ENCODE measurements around the gene HOXC10.

Gene HOXC10

GRCh38 chr12:53951577-53952334, 33.2 kb upstream of the HOXC10 start:
- no peak for DNase-seq (ENCODE audit: low read depth, low spot score)
- H3K4me1 ChIP-seq (ENCODE audit: control insufficient read depth, insufficient read depth, low read length): peaks cover 2% of the 10 kb centered on the region; the same call in 1 of the 2 replicates
- WGBS (ENCODE audit: insufficient coverage, insufficient read length): no CpG with 5 or more reads among the region's 47 CpGs
- H3K4me3 ChIP-seq (ENCODE audit: low read length): no peak overlapping the region
- H3K27me3 ChIP-seq (ENCODE audit: control insufficient read depth, insufficient read depth, low read length): peaks cover 97% of the 10 kb centered on the region
- no peaks in the 10 kb centered on the region for H3K9me3 ChIP-seq (ENCODE audit: control insufficient read depth, insufficient read depth, low read length)
- H3K36me3 ChIP-seq (ENCODE audit: control insufficient read depth, insufficient read depth, low read length): no peaks in the 10 kb centered on the region
- H3K27ac ChIP-seq (ENCODE audit: low read length): no peak overlapping the region

DNA sequence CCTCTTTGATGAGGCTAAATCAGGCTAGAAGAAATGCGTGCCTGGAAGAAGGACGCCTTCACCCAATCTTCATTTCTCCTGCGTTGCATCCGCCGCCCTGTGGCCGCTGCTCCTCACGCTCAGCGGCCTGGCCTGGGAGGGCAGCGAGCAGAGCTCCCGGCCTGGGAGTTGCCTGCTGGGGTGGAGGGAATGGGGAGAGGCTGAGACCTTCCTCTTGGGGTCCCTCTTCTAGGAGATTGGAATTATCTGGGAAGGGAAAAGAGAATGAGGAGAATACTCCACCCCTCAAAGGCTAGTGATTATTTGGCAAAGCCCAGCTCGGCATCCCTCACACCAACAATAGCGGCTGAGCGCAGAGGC, 32.6 kb upstream of the HOXC10 start:
- H3K4me1 ChIP-seq (ENCODE audit: control insufficient read depth, insufficient read depth, low read length): peaks cover 2% of the 10 kb centered on the region; the same call in 1 of the 2 replicates
- peaks cover 98% of the 10 kb centered on the region for H3K27me3 ChIP-seq (ENCODE audit: control insufficient read depth, insufficient read depth, low read length)
- H3K27ac ChIP-seq (ENCODE audit: low read length): no peak overlapping the region
- no peaks in the 10 kb centered on the region for H3K9me3 ChIP-seq (ENCODE audit: control insufficient read depth, insufficient read depth, low read length)
- no peak overlapping the region for H3K4me3 ChIP-seq (ENCODE audit: low read length)
- no peaks in the 10 kb centered on the region for H3K36me3 ChIP-seq (ENCODE audit: control insufficient read depth, insufficient read depth, low read length)
- DNase-seq (ENCODE audit: low read depth, low spot score): no peak
- no CpG with 5 or more reads among the region's 13 CpGs for WGBS (ENCODE audit: insufficient coverage, insufficient read length)

DNA sequence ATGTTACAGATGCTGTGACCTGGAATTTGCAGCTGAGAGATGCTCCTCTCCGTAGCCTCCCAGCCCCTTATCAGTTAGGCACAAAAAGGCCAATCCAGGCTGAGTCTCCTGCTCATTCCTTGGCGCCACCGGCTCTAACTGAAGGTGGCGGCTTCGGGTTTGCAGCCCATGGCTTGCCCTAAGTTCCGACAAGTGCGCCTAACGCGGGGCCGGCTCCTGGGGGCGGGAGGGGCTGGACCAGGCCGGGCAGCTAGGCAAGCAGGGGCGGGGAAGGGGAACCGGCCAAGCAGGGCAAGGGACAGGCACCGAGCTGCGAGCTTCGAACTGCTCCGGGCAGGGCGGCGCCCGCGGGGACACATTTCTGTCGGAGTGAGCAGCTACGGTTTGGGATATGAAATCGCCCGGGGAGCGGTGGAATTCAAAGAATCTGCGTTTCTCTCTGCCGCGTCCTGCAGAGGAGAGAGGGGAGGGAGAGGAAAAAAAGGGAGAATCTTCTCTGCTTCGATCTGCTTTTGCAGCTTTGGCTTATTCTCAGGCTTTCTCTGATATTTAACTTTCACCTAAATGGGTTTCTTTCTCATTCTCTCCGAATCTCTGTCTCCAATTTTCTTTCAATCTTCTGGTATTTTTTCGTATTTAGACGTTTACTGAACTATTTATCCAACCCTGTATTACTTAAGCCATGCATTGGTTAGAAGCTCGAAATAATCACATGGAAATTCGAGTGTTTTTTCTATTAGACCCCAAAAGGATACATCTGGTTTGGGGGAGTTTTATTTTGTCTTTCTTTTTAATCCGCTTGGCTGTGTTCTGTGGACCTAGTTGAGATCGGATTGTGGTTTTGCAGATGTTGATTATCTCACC, 31.8 kb upstream of the HOXC10 start:
- Histone ChIP-seq H3K4me3 (ENCODE audit: low read length) (no peak overlapping the region), H3K27me3 (ENCODE audit: control insufficient read depth, insufficient read depth, low read length) (peaks cover 98% of the 10 kb centered on the region), H3K9me3 (ENCODE audit: control insufficient read depth, insufficient read depth, low read length) (no peaks in the 10 kb centered on the region), H3K27ac (ENCODE audit: low read length) (no peak overlapping the region), H3K4me1 (ENCODE audit: control insufficient read depth, insufficient read depth, low read length) (peaks cover 2% of the 10 kb centered on the region; the same call in 1 of the 2 replicates), H3K36me3 (ENCODE audit: control insufficient read depth, insufficient read depth, low read length) (no peaks in the 10 kb centered on the region)
- WGBS (ENCODE audit: insufficient coverage, insufficient read length): no CpG with 5 or more reads among the region's 38 CpGs
- DNase-seq (ENCODE audit: low read depth, low spot score): no peak

- Histone ChIP-seq H3K27me3 (ENCODE audit: control insufficient read depth, insufficient read depth, low read length) (peaks cover 97% of the 10 kb centered on the region), H3K4me3 (ENCODE audit: low read length) (no peak overlapping the region), H3K9me3 (ENCODE audit: control insufficient read depth, insufficient read depth, low read length) (no peaks in the 10 kb centered on the region), H3K27ac (ENCODE audit: low read length) (no peak overlapping the region), H3K36me3 (ENCODE audit: control insufficient read depth, insufficient read depth, low read length) (no peaks in the 10 kb centered on the region), H3K4me1 (ENCODE audit: control insufficient read depth, insufficient read depth, low read length) (peaks cover 2% of the 10 kb centered on the region; the same call in 1 of the 2 replicates)
- no peak for DNase-seq (ENCODE audit: low read depth, low spot score)
- WGBS (ENCODE audit: insufficient coverage, insufficient read length): no CpG with 5 or more reads among the region's 19 CpGs
These were observed 30.9 kb upstream of the HOXC10 start for GRCh38 chr12:53953831-53954693.

GRCh38 chr12:53954694-53955035, 30.3 kb upstream of the HOXC10 start, which contains the start of gene HOXC12:
Gene HOXC12, plus strand, starts transcription at chr12:53954903. Its CDS starts 27 bp downstream, at chr12:53954930.
- Histone ChIP-seq H3K4me3 (ENCODE audit: low read length) (no peak within 1 kb of the TSS), H3K4me1 (ENCODE audit: control insufficient read depth, insufficient read depth, low read length) (peaks cover 2% of the 10 kb centered on the region; the same call in 1 of the 2 replicates), H3K9me3 (ENCODE audit: control insufficient read depth, insufficient read depth, low read length) (no peaks in the 10 kb centered on the region), H3K27ac (ENCODE audit: low read length) (no peak within 1 kb of the TSS), H3K36me3 (ENCODE audit: control insufficient read depth, insufficient read depth, low read length) (no peaks in the 10 kb centered on the region), H3K27me3 (ENCODE audit: control insufficient read depth, insufficient read depth, low read length) (peaks cover 97% of the 10 kb centered on the region)
- WGBS (ENCODE audit: insufficient coverage, insufficient read length): no CpG with 5 or more reads among the region's 20 CpGs
- no peak for DNase-seq (ENCODE audit: low read depth, low spot score)

GRCh38 chr12:53955036-53955775, 29.7 kb upstream of the HOXC10 start:
- Histone ChIP-seq H3K36me3 (ENCODE audit: control insufficient read depth, insufficient read depth, low read length) (no peaks in the 10 kb centered on the region), H3K27ac (ENCODE audit: low read length) (no peak overlapping the region), H3K27me3 (ENCODE audit: control insufficient read depth, insufficient read depth, low read length) (peaks cover 97% of the 10 kb centered on the region), H3K9me3 (ENCODE audit: control insufficient read depth, insufficient read depth, low read length) (no peaks in the 10 kb centered on the region), H3K4me3 (ENCODE audit: low read length) (no peak overlapping the region), H3K4me1 (ENCODE audit: control insufficient read depth, insufficient read depth, low read length) (peaks cover 2% of the 10 kb centered on the region; the same call in 1 of the 2 replicates)
- no CpG with 5 or more reads among the region's 86 CpGs for WGBS (ENCODE audit: insufficient coverage, insufficient read length)
- DNase-seq (ENCODE audit: low read depth, low spot score): no peak

DNA sequence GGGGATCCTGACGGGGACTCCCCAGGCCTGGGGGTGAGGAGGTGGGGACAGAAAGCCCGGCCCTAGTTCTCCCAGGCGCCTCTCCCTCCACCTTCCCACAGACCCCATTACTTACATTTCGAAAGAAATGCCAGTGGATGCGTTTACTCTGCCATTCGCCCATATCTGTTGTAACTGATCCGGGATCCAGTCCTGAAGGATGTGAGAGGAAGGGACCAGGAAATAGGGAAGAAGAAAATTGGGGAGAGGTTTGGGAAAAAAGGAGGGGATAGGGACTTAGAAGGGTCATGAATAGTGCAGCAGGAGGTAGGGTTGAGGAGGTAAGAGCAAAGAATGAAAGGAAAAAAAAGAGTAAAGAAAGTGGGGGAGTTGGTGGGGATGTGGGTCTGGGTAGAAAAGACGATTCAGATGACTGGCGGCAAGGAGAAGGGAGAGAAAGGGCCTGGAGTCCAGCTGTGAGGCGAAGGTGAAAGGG, 29.1 kb upstream of the HOXC10 start:
- no peak for DNase-seq (ENCODE audit: low read depth, low spot score)
- Histone ChIP-seq H3K4me3 (ENCODE audit: low read length) (no peak overlapping the region), H3K27me3 (ENCODE audit: control insufficient read depth, insufficient read depth, low read length) (peaks cover 97% of the 10 kb centered on the region), H3K4me1 (ENCODE audit: control insufficient read depth, insufficient read depth, low read length) (peaks cover 2% of the 10 kb centered on the region; the same call in 1 of the 2 replicates), H3K27ac (ENCODE audit: low read length) (no peak overlapping the region), H3K9me3 (ENCODE audit: control insufficient read depth, insufficient read depth, low read length) (no peaks in the 10 kb centered on the region), H3K36me3 (ENCODE audit: control insufficient read depth, insufficient read depth, low read length) (no peaks in the 10 kb centered on the region)
- 100% methylated on average over 2 of the region's 10 CpGs for WGBS (ENCODE audit: insufficient coverage, insufficient read length)

- Histone ChIP-seq H3K27ac (ENCODE audit: low read length) (no peak overlapping the region), H3K4me1 (ENCODE audit: control insufficient read depth, insufficient read depth, low read length) (peaks cover 5% of the 10 kb centered on the region; the same call in 1 of the 2 replicates), H3K27me3 (ENCODE audit: control insufficient read depth, insufficient read depth, low read length) (peaks cover 97% of the 10 kb centered on the region), H3K4me3 (ENCODE audit: low read length) (no peak overlapping the region), H3K9me3 (ENCODE audit: control insufficient read depth, insufficient read depth, low read length) (no peaks in the 10 kb centered on the region), H3K36me3 (ENCODE audit: control insufficient read depth, insufficient read depth, low read length) (no peaks in the 10 kb centered on the region)
- DNase-seq (ENCODE audit: low read depth, low spot score): no peak
- no CpG with 5 or more reads among the region's 25 CpGs for WGBS (ENCODE audit: insufficient coverage, insufficient read length)
These were observed 28.6 kb upstream of the HOXC10 start for GRCh38 chr12:53956251-53956887.

- Histone ChIP-seq H3K9me3 (ENCODE audit: control insufficient read depth, insufficient read depth, low read length) (no peaks in the 10 kb centered on the region), H3K27ac (ENCODE audit: low read length) (no peak overlapping the region), H3K4me3 (ENCODE audit: low read length) (no peak overlapping the region), H3K36me3 (ENCODE audit: control insufficient read depth, insufficient read depth, low read length) (no peaks in the 10 kb centered on the region), H3K27me3 (ENCODE audit: control insufficient read depth, insufficient read depth, low read length) (peaks cover 97% of the 10 kb centered on the region), H3K4me1 (ENCODE audit: control insufficient read depth, insufficient read depth, low read length) (peaks cover 7% of the 10 kb centered on the region; the same call in 1 of the 2 replicates)
- no peak for DNase-seq (ENCODE audit: low read depth, low spot score)
- no CpG with 5 or more reads among the region's 11 CpGs for WGBS (ENCODE audit: insufficient coverage, insufficient read length)
These were observed 27.9 kb upstream of the HOXC10 start for GRCh38 chr12:53956914-53957536.
